HPDE6-E6E7 (cell line): Measurements from ENCODE around the gene KDM6A.
"Not testable (repeated sequence)": the region's sequence is repeated elsewhere in the genome, so short reads cannot be mapped to it uniquely, and the experiment has no call there.

Experiments used
- DNase-seq: peaks from one replicate; pipeline ENCODE4 v3.0.0; 2011; ENCODE audit warnings: missing footprints; ENCODE audit errors: extremely low spot score

KDM6A gene

DNA sequence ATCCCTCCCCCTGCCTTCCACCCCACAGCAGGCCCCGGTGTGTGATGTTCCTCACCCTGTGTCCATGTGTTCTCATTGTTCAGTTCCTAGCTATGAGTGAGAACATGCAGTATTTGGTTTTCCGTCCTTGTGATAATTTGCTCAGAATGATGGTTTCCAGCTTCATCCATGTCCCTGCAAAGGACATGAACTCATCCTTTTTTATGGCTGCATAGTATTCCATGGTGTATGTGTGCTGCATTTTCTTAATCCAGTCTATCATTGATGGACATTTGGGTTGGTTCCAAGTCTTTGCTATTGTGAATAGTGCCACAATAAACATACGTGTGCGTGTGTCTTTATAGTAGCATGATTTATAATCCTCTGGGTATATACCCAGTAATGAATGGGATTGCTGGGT, 200.0 kb downstream of the KDM6A start:
- DNase-seq: not testable (repeated sequence)

DNA sequence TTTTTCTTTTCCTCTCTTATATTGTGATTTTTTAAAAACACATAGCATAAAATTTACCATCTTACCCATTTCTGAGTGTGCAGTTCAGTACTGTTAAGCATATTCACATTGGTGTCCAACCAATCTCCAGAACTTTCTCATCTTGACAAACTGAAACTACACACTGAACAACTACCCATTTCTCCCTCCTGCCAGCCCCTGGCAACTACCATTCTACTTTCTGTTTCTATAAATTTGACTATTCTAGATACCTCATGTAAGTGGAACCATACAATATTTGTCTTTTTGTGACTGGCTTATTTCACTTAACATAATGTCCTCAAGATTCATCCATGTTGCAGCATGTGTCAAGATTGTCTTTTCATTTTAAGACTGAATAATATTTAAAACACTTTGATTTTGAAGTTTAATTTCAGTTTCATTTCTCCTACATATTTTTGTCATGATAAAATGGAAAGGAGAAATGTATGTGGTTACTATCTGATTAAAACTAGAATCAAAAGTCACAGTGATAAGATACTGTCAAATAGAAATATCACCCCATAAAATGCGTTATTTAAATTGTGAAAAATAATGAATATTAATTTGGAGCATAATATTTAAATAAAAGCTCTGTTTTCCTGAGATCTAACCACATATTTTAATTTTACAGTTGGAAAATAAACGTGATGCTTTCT, 204.9 kb downstream of the KDM6A start:
- no peak for DNase-seq

DNA sequence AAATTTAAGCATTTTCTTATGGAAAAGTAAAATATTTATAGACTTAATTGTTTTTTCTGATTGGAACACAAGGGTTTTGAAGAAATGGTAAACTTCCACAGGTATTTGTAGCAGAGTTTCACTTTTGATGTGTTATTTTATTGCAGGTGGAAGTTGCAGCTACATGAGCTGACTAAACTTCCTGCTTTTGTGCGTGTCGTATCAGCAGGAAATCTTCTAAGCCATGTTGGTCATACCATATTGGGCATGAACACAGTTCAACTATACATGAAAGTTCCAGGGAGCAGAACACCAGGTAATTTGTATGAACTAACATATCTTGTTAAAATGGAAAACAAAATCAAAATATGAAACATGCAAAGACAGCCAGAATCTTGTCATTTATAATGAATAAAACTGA, 210.3 kb downstream of the KDM6A start:
- no peak for DNase-seq

DNA sequence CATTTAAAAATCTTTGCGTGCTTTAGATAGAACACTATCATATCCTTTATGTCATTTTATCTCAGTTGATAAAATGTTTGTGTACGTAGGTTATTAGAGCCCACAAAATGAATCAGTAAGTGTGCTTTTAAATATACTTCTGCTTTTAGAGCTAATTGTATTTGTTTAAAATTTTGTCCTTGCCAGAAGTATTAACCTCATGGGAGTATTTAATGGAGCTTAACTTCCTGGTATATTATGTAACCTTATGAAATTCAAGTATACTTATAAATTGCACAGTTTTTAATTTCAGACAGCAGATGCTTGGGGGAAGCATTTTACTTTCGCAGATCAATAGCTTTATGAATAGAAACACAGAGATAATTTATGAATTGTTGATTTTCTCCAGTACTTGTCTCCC, 237.5 kb downstream of the KDM6A start:
- DNase-seq: no peak

DNA sequence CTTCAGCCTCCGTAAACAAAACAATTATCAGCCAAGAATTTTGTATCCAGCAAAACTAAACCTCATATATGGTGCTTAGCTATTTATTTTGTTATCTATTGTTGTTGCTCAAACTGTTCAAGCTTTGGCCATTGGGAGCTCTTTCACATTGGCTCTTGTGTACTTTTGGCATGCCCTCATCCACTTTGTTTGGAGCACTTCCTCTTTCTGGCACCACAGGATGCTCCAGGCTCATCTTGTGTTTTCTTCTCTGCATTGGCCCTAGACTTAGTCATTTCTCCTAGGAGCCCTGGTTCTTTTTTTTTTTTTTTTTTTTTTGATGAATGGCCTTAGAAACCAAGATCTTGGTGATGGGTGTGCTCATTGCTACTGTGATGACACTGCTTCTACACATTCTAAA, 253.2 kb downstream of the KDM6A start:
- DNase-seq: no peak

DNA sequence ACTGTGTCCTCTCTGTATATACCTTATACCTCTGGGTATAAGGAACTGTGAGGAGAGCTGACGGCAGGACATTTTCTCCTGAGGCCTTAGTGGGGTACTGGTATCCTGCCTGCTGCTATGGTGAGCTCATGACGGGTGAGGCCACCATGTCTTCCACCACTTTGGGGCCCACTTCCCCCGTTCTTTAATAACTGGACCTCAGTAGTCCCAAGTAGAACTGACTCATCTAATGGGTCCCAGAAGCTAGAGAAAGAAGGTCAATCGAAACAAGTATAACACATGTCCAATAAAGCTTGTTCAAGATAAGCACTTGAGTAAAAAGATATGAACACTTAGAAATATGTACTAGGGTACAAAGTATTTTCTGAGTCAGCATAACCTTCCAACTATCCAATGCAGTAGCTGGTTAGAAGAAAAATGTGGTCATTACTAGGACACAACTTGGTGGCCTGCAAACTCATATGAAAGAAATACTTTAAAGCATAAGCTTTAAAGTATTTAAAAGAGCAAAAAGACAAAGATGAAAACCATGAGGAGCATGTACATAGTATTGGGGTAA, 256.0 kb downstream of the KDM6A start:
- DNase-seq: no peak

DNA sequence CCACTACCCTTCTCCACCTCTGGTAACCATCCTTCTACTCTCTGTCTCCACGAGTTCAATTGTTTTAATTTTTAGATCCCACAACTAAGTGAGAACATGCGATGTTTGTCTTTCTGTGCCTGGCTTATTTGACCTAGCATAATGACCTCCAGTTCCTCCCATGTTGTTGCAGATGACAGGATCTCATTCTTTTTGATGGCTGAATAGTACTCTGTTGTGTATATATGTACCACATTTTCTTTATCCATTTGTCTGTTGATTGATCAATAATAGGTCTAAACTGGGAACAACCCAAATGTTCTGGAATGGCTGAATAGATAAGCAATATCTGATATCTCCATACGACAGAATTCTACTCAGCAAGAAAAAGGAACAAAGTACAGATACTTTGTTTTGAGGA, 260.5 kb downstream of the KDM6A start:
- DNase-seq: no peak

DNA sequence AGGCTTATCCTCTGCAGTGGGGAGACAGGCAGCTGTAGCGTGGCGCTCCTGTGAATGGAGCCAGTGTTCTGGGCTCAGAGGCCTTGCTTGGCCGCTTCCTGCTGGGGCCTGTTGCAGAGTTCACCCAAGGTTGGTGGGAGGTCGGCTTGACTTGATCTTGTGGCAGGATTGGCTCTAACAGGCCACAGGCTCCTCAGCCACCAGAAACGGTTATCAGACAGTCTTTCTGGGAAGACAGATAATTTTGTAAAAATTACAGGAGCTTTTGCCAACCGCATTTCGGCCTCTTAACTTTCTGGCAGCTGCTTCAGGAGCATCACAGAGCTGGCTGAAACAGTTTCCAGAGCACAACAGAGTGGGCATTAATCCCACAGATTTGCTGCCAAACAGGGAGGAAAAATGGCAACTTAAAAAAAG, 261.3 kb downstream of the KDM6A start:
- no peak for DNase-seq

DNA sequence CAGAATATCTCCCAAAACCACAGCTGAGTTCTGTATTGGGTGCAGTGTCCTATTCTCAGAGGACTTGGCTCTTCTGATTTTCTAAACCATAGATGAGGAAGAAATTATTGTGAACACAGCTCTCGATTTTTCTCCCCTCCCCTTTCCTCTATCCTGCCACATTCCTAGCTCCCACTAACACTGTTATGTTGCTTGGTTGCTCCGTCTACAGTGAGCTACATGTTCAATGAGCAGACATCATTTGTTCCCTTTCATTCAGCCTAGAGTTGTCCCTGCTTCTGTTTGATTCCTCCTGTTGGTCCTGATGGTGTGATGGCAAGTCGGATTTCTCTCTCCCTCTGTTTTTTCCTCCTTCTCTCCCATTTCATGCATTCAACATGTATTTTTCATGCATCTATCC, 261.8 kb downstream of the KDM6A start:
- DNase-seq: no peak

DNA sequence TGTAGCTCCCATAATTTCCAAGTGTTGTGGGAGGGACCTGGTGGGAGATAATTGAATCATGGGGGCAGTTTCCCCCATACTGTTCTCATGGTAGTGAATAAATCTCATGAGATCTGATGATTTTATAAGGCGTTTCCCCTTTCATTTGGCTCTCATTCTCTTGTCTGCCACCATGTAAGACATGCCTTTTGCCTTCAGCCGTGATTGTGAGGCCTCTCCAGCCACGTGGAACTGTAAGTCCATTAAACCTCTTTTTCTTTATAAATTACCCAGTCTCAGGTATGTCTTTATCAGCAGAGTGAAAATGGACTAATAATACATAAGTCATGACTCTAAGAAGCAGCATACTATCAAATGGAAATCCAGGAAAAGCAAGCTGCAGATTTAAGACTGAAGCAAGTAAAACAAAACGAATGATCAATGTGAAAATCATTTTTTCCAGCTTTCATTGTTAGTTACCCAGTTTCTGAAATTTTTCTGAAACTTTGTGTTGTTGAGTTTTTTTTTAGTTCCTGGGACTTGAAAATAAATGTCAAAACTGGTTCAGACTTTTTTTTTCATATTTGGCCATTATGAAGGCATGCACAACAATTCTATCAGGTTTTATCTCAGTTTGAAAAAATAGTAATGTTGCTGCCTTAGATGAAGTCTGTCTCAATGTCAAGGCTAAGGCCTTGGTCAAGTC, 262.5 kb downstream of the KDM6A start:
- DNase-seq: not testable (repeated sequence)

DNA sequence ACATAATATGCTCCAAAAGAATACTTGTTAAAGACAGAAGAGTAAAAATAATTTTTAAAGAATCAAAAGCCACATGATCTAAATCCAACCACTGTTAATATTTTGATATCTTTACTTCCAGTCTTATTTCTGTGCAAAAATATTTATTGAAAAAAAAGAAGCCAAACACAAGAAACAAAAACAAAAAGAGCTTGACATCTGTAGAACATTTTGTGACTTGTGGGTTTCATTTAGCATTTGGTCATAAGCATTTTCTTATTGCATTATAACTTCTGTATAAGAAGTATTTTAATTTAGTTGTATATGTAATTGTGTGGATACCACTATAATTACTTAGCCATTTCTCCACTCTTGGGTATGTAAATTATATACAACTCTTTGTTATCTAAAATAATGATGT, 264.5 kb downstream of the KDM6A start:
- no peak for DNase-seq

DNA sequence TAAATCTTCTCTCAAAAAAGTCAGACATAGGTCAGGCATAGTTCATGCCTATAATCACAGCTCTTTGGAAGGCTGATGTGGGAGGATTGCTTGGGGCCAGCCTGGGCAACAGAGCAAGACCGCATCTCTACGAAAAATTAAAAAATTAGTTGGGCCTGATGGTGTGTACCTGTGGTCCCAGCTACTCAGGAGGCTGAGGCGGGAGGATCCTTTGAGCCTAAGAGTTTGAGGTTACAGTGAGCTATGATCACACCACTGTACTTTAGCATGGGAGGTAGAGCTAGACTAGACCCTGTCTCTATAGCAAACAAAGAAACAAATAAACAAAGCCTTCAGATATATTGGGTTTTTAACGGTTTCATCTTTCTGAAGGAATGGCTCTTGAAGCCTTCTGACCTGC, 265.5 kb downstream of the KDM6A start:
- no peak for DNase-seq

DNA sequence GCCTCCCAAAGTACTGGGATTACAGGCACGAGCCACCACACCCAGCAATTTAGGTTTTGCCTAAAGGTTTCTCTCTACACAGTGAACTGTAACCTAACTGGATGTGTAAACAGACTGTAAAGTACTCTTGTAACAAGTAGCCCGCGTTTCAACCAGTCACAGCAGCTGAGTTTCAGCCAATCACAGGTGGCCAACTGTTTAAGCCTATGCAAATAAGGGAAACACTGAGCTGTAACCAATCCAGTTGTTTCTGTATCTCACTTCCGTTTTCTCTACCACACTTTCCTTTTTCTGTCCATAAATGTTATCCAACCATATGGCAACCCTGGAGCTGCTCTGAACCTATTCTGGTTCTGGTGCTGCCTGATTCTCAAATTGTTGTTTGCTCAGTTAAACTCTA, 267.8 kb downstream of the KDM6A start:
- DNase-seq: no peak

DNA sequence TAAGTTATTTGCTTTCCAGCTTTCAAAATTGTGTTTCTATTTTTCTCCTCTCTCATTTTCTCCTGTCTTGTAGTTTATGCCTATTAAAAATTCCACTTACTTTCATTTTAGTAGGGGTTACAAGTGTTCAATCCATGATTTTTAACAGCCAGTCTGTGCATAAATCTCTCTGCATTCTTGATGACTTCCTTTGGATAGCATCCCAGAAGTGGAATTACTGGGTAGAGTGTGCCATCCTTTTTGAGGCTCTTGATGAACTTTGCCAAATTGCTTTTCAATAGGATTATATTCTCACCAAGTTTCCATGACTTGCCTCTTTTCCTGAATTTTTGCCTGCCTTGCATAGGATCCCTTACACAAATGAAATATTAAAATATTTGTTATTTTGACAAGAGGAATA, 269.2 kb downstream of the KDM6A start:
- DNase-seq: no peak

DNA sequence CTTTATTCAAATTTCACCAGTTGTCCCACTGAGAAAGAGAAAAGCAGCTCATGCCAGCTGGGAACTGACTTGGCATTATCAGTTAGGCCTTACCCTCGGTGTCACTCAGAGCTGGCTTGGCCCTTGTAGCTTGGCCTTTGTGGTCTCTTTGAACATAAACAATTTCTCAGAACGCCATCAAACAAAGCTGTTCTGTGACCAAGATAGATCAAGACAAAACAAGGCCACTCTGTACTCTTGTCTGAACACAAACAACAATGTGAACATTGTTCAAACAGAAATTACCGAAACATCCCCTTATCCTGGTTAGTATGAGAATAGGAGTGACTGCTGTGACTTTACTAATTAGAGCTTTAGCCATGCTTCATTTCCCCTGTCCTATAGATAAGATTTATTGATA, 270.5 kb downstream of the KDM6A start:
- no peak for DNase-seq

DNA sequence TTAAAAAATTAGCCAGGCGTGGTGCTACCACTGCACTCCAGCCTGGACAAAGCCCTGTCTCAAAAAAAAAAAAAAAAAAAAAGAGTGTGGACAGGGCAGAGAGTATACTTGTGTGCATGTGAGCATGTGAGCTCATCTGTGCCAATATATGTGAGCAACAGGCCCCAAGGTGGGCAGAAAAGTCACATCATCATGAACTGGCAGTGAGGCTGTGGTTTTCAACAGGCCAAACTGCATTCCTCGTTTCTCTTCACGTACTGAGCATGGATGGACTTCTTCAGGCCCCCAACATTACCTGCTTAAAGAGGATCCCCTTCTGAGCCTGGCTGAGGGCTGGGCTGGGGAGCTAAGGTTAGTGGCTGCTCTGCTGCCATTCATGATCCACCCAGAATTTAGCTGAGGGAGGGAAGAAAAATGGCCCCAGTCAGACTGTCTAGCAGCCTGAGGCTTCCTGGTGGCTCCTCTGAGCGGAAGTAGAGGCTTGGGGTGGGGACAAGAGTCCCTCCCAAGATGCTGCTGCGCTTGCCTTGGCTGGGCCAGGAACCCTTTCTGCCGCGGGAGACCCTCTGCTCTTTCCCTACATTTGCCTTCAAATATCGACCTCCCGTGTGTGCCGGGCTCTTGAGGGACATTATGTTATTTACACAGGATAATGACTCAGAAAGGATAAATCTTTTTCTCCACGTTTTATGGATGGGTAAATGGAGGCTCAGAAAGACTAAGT, 272.7 kb downstream of the KDM6A start:
- DNase-seq: peak; percentile 7

DNA sequence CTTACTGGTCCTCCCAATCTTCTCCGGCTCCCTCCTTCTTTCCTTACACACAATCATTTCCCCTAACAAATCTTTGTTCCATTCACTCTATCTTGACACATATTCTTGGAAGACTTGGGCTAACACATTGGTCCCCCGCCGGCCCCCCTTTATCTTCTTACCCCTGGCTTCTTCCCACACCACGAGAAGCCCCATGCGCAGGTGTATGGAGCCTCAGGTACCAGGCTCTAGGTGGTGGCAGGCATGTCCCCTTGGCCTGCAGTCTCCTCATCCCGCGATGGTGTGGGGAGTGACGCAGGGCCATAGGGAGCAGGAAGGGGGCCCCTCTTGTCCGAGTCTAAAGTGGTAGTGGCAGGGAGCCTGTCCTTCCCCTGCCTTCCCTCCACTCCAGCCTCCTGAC, 277.8 kb downstream of the KDM6A start:
- no peak for DNase-seq

DNA sequence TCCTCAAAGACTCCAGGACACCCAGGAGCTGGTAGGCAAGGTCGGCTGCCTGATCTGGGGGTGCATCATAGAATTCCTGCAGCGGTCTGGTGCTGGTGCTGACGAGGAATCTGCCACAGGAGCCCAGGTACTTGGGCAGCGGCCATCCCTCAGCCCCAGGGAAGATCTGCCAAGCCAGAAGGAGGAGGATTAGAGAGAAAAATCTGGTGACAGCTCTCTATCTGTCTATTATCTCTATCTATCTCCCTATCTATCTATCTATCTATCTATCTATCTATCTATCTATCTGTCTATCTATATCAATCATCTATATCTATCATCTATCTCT, 281.0 kb downstream of the KDM6A start:
- no peak for DNase-seq

DNA sequence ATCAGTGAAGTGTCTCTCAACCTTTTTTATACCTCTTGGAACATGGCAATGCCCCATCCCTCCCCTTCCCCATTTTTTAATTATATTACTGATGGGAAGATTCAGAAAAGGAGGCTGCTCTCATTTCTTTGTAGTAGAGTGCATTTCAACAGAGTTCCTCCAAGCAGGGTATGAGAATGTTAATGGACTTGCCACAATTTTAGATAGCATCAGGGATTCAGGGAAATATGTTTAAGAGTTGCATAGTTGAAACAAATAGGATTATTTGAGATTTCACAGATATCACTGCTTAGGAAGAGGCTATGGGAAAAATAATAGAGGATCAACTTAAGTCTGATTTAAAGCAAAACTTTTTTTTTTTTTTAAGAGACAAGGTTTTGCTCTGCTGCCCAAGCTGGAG, 281.5 kb downstream of the KDM6A start:
- no peak for DNase-seq

DNA sequence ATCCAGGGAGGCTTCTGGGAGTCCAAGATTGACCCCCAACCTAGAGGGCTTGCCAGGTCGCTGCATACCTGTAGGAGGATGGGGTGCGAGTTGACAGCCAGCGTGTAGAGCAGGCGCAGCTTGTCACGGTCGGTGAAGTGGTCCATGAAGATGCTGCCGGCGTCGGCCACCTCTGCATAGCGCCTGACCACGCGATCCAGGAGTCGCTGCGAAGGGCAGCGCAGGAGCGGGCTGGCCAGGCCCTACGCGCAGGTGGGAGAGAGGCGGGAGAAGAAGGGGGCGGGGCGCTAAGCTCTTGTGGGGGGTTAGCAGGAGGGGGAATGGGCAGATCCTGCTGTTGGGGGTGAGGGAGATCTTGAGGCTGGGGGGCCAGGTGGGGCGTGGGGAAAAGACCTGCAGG, 284.7 kb downstream of the KDM6A start:
- no peak for DNase-seq
